OCI-M2 (cell line): ENCODE results near the gene MB21D2.
"Not testable (repeated sequence)": the region's sequence is repeated elsewhere in the genome, so short reads cannot be mapped to it uniquely, and the experiment has no call there.

Experiments
- DNase-seq: peaks from one replicate; lab custom pipeline; 2025; ENCODE audit not compliant: unreplicated experiment; lab: John Stamatoyannopoulos, UW

The MB21D2 gene

GRCh38 chr3:192917404-192918274 lies at the start of gene MB21D2:
Gene MB21D2, minus strand, starts transcription at chr3:192917856. Its CDS starts 16 bp downstream, at chr3:192917840.
- no peak for DNase-seq

GRCh38 chr3:192964959-192965719 lies 47.5 kb upstream of the MB21D2 start:
- not testable (repeated sequence) for DNase-seq

- no peak for DNase-seq
Observed at GRCh38 chr3:192959773-192960172, 42.1 kb upstream of the MB21D2 start.

GRCh38 chr3:192958219-192958872 lies 40.7 kb upstream of the MB21D2 start:
- DNase-seq, result no peak

GRCh38 chr3:192957441-192958021 lies 39.9 kb upstream of the MB21D2 start:
- no peak for DNase-seq

GRCh38 chr3:192953926-192954325 lies 36.3 kb upstream of the MB21D2 start:
- no peak for DNase-seq

GRCh38 chr3:192947421-192947820 lies 29.8 kb upstream of the MB21D2 start:
- DNase-seq, result no peak

GRCh38 chr3:192943393-192943792 lies 25.7 kb upstream of the MB21D2 start:
- no peak for DNase-seq

GRCh38 chr3:192942625-192943024 lies 25.0 kb upstream of the MB21D2 start:
- no peak for DNase-seq

GRCh38 chr3:192940129-192940528 lies 22.5 kb upstream of the MB21D2 start:
- DNase-seq, result no peak

- no peak for DNase-seq
Observed at GRCh38 chr3:192935441-192935840, 17.8 kb upstream of the MB21D2 start.

- no peak for DNase-seq
Observed at GRCh38 chr3:192933779-192934460, 16.3 kb upstream of the MB21D2 start.

GRCh38 chr3:192933259-192933658 lies 15.6 kb upstream of the MB21D2 start:
- no peak for DNase-seq

- DNase-seq, result no peak
Observed at GRCh38 chr3:192931825-192932224, 14.2 kb upstream of the MB21D2 start.

- DNase-seq, result no peak
Observed at GRCh38 chr3:192930577-192930976, 12.9 kb upstream of the MB21D2 start.

GRCh38 chr3:192929755-192930547 lies 12.3 kb upstream of the MB21D2 start:
- DNase-seq, result no peak

GRCh38 chr3:192929146-192929545 lies 11.5 kb upstream of the MB21D2 start:
- DNase-seq, result no peak

- no peak for DNase-seq
Observed at GRCh38 chr3:192928720-192929119, 11.1 kb upstream of the MB21D2 start.

- no peak for DNase-seq
Observed at GRCh38 chr3:192928016-192928415, 10.4 kb upstream of the MB21D2 start.

- DNase-seq, result no peak
Observed at GRCh38 chr3:192927016-192927415, 9.4 kb upstream of the MB21D2 start.
